T-helper 22 cell (primary cell): Measurements from ENCODE around the gene UROD.
A peak's percentile ranks its signal among the peaks of the same experiment; 100 is the strongest.

Experiments
- DNase-seq: peaks from one replicate; pipeline ENCODE4 v3.0.0-alpha.2; 2020; ENCODE audit warnings: low read depth

Gene UROD

GRCh38 chr1:45008516-45008915, 3.5 kb upstream of the UROD start:
- no peak for DNase-seq

- no peak for DNase-seq
Observed at GRCh38 chr1:45009296-45009865, 2.7 kb upstream of the UROD start.

GRCh38 chr1:45009956-45010854, 1.8 kb upstream of the UROD start:
- no peak for DNase-seq

GRCh38 chr1:45010855-45011811, 921 bp upstream of the UROD start, which contains the start of gene HECTD3:
Gene HECTD3 (minus strand): TSS chr1:45011324. CDS start chr1:45011257, 67 bp downstream.
- peak; percentile 69 for DNase-seq

GRCh38 chr1:45012639-45013278, 705 bp downstream of the UROD start:
- no peak for DNase-seq

- DNase-seq = no peak
Observed at GRCh38 chr1:45013551-45014209, 1.6 kb downstream of the UROD start.

- peak; percentile 50 for DNase-seq
Observed at GRCh38 chr1:45014321-45015028, 2.4 kb downstream of the UROD start.

- DNase-seq = no peak
Observed at GRCh38 chr1:45015683-45016082, 3.6 kb downstream of the UROD start.

GRCh38 chr1:45016090-45016697, 4.1 kb downstream of the UROD start:
- DNase-seq = no peak

- no peak for DNase-seq
Observed at GRCh38 chr1:45016767-45017166, 4.7 kb downstream of the UROD start.

GRCh38 chr1:45018599-45019230, 6.7 kb downstream of the UROD start:
- no peak for DNase-seq

- DNase-seq = no peak
Observed at GRCh38 chr1:45023663-45024062, 11.6 kb downstream of the UROD start.

- no peak for DNase-seq
Observed at GRCh38 chr1:45026446-45026845, 14.4 kb downstream of the UROD start.

- no peak for DNase-seq
Observed at GRCh38 chr1:45032837-45033236, 20.8 kb downstream of the UROD start.

- DNase-seq = no peak
Observed at GRCh38 chr1:45033356-45033755, 21.3 kb downstream of the UROD start.

- no peak for DNase-seq
Observed at GRCh38 chr1:45035631-45036301, 23.7 kb downstream of the UROD start.

GRCh38 chr1:45037456-45037855, 25.4 kb downstream of the UROD start:
- no peak for DNase-seq

GRCh38 chr1:45038240-45038639, 26.2 kb downstream of the UROD start:
- no peak for DNase-seq
